ENCODE data around the gene SMS. TPM values are rescaled to one million over a fixed set of nuclear protein-coding genes. Genes with fewer than 3 reads are reported as not detected.

Gene SMS
- total RNA-seq, 2 experiments from 2014 or later, result 64.9 to 86.3 TPM

- no peak overlapping the region for H3K4me2 ChIP-seq (ENCODE audit: low read length)
- no peak overlapping the region for H2AFZ ChIP-seq (ENCODE audit: low read length)
- intact Hi-C loops (cut with micrococcal nuclease; ENCODE audit: unreplicated experiment), result loop anchor here (1.0 kb wide), 1 partner anchor 146 kb away; the partner anchor contains the start of gene MBTPS2
- H3K4me1 ChIP-seq (ENCODE audit: insufficient read depth, low read length, poor library complexity, severe bottlenecking), result no peaks in the 10 kb centered on the region
- no peaks in the 10 kb centered on the region for H3K9me2 ChIP-seq (ENCODE audit: insufficient read depth, low read length)
- ChIA-PET POLR2A (interaction anchor here (1.2 kb wide), 1 partner anchor 13 kb away, joined by 3 read pairs; no protein-coding TSS in a partner anchor), CTCF (ENCODE audit: unreplicated experiment) (no interaction called here)
- BruUV-seq (replicated peaks), result no TSS peak
- peak; percentile 64 for DNase-seq (ENCODE audit: low spot score)
- no peak overlapping the region for H3K27ac ChIP-seq (ENCODE audit: low read depth, low read length, poor library complexity, severe bottlenecking)
- no peak overlapping the region for H3K4me3 ChIP-seq (ENCODE audit: low read depth, low read length, poor library complexity, severe bottlenecking)
- TF ChIP-seq CTCF (conservative IDR thresholded peaks at IDR 0.05; ENCODE audit: low read length), result peak; percentile 84
- no peak for TF ChIP-seq EZH2phosphoT487 (IDR thresholded peaks at IDR 0.05; ENCODE audit: borderline replicate concordance, low read depth, low read length)
- H3K9me3 ChIP-seq (ENCODE audit: low read length), result no peaks in the 10 kb centered on the region
- H3K36me3 ChIP-seq (ENCODE audit: insufficient read depth, low read length), result peaks cover 29% of the 10 kb centered on the region
- no peaks in the 10 kb centered on the region for H4K20me1 ChIP-seq (ENCODE audit: insufficient read depth, low read length)
- H3K79me2 ChIP-seq (ENCODE audit: insufficient read depth, low read depth, low read length), result no peaks in the 10 kb centered on the region
Observed at GRCh38 chrX:21985332-21985777, 44.8 kb downstream of the SMS start.

- no TSS peak for BruUV-seq (replicated peaks)
- intact Hi-C loops (cut with micrococcal nuclease; ENCODE audit: unreplicated experiment), result no loop called here
- no peak for TF ChIP-seq EZH2phosphoT487 (IDR thresholded peaks at IDR 0.05; ENCODE audit: borderline replicate concordance, low read depth, low read length)
- TF ChIP-seq CTCF (conservative IDR thresholded peaks at IDR 0.05; ENCODE audit: low read length), result no peak
- no peaks in the 10 kb centered on the region for H3K79me2 ChIP-seq (ENCODE audit: insufficient read depth, low read depth, low read length)
- peaks cover 29% of the 10 kb centered on the region for H3K36me3 ChIP-seq (ENCODE audit: insufficient read depth, low read length)
- ChIA-PET POLR2A (interaction anchor here (0.6 kb wide), 1 partner anchor 17 kb away, joined by 4 read pairs; no protein-coding TSS in a partner anchor), CTCF (ENCODE audit: unreplicated experiment) (no interaction called here)
- H2AFZ ChIP-seq (ENCODE audit: low read length), result no peak overlapping the region
- H4K20me1 ChIP-seq (ENCODE audit: insufficient read depth, low read length), result no peaks in the 10 kb centered on the region
- no peak overlapping the region for H3K4me2 ChIP-seq (ENCODE audit: low read length)
- H3K9me2 ChIP-seq (ENCODE audit: insufficient read depth, low read length), result no peaks in the 10 kb centered on the region
- H3K9me3 ChIP-seq (ENCODE audit: low read length), result no peaks in the 10 kb centered on the region
- no peak overlapping the region for H3K4me3 ChIP-seq (ENCODE audit: low read depth, low read length, poor library complexity, severe bottlenecking)
- H3K4me1 ChIP-seq (ENCODE audit: insufficient read depth, low read length, poor library complexity, severe bottlenecking), result no peaks in the 10 kb centered on the region
- no peak for DNase-seq (ENCODE audit: low spot score)
- no peak overlapping the region for H3K27ac ChIP-seq (ENCODE audit: low read depth, low read length, poor library complexity, severe bottlenecking)
Observed at GRCh38 chrX:21986596-21986995, 46.1 kb downstream of the SMS start.

GRCh38 chrX:21989384-21989783 lies 48.9 kb downstream of the SMS start:
- H3K36me3 ChIP-seq (ENCODE audit: insufficient read depth, low read length), result peaks cover 37% of the 10 kb centered on the region
- no peak overlapping the region for H3K4me2 ChIP-seq (ENCODE audit: low read length)
- ChIA-PET CTCF (ENCODE audit: unreplicated experiment) (no interaction called here), POLR2A (interaction anchor here (0.6 kb wide), 1 partner anchor 13 kb away, joined by 4 read pairs; no protein-coding TSS in a partner anchor)
- H2AFZ ChIP-seq (ENCODE audit: low read length), result no peak overlapping the region
- H3K27ac ChIP-seq (ENCODE audit: low read depth, low read length, poor library complexity, severe bottlenecking), result no peak overlapping the region
- H4K20me1 ChIP-seq (ENCODE audit: insufficient read depth, low read length), result no peaks in the 10 kb centered on the region
- no peaks in the 10 kb centered on the region for H3K9me2 ChIP-seq (ENCODE audit: insufficient read depth, low read length)
- no peak overlapping the region for H3K4me3 ChIP-seq (ENCODE audit: low read depth, low read length, poor library complexity, severe bottlenecking)
- intact Hi-C loops (cut with micrococcal nuclease; ENCODE audit: unreplicated experiment), result no loop called here
- DNase-seq (ENCODE audit: low spot score), result no peak
- H3K4me1 ChIP-seq (ENCODE audit: insufficient read depth, low read length, poor library complexity, severe bottlenecking), result no peaks in the 10 kb centered on the region
- H3K9me3 ChIP-seq (ENCODE audit: low read length), result no peaks in the 10 kb centered on the region
- no peaks in the 10 kb centered on the region for H3K79me2 ChIP-seq (ENCODE audit: insufficient read depth, low read depth, low read length)
- no TSS peak for BruUV-seq (replicated peaks)
- TF ChIP-seq CTCF (conservative IDR thresholded peaks at IDR 0.05; ENCODE audit: low read length) (no peak), EZH2phosphoT487 (IDR thresholded peaks at IDR 0.05; ENCODE audit: borderline replicate concordance, low read depth, low read length) (no peak)

Measured in OCI-LY7 (cell line).